IMR-90 (cell line): ENCODE data around the gene AMOTL2. TPM values are rescaled to one million over a fixed set of nuclear protein-coding genes. Genes with fewer than 3 reads are reported as not detected.

Source experiments
- ATAC-seq: fragments of 200-7000 bp; cut with Tn5 transposase; 2 replicates; pipeline ENCODE4 v1.9.1; 2020; ENCODE audit warnings: low read depth, mild to moderate bottlenecking, moderate library complexity
- BruUV-seq: library from RNA; stranded (reverse); fragments of 400-500 nt; replicated peaks from 2 replicates; lab custom pipeline; 2021; lab: Mats Ljungman, UMichigan
- CTCF ChIA-PET: fragments of 300-600 bp; formaldehyde crosslinking; extraction: SDS; loops from one replicate; lab custom pipeline; 2021; ENCODE audit warnings: antibody characterized with exemption; lab: Yijun Ruan, JAX
- POLR2A ChIA-PET: fragments of 300-600 bp; sonication (Branson Sonifier 250); formaldehyde crosslinking; loops from one replicate; lab custom pipeline; 2022; ENCODE audit warnings: antibody characterized with exemption; ENCODE audit not compliant: unreplicated experiment; lab: Charles Lee
- DNase-seq: peaks from one replicate; pipeline ENCODE4 v3.0.0; 2013
- H2AFZ ChIP-seq: replicated peaks from 2 replicates; pipeline ENCODE3; 2013; ENCODE audit warnings: low read length, mild to moderate bottlenecking; ENCODE audit not compliant: poor library complexity
- H2AK5ac ChIP-seq: 2 replicates; pipeline ENCODE4 v1.6.1; 2013; ENCODE audit warnings: low read depth, low read length, inconsistent platforms
- H2AK9ac ChIP-seq: replicated peaks from 2 replicates; pipeline ENCODE3; 2013; ENCODE audit warnings: mild to moderate bottlenecking, low read depth, low read length, moderate library complexity; ENCODE audit not compliant: poor library complexity
- H2BK120ac ChIP-seq: 2 replicates; pipeline ENCODE4 v1.6.1; 2013; ENCODE audit warnings: low read depth, low read length, inconsistent platforms
- H2BK15ac ChIP-seq: 3 replicates; pipeline ENCODE4 v1.6.1; 2013; ENCODE audit warnings: low read depth, low read length, inconsistent platforms
- H2BK20ac ChIP-seq: 2 replicates; pipeline ENCODE4 v1.6.1; 2013; ENCODE audit warnings: low read depth, mild to moderate bottlenecking, inconsistent platforms, low read length, moderate library complexity
- H2BK5ac ChIP-seq: 2 replicates; pipeline ENCODE4 v1.6.1; 2013; ENCODE audit warnings: mild to moderate bottlenecking, low read depth, low read length, inconsistent platforms; ENCODE audit not compliant: poor library complexity, severe bottlenecking
- H3K14ac ChIP-seq: replicated peaks from 2 replicates; pipeline ENCODE4 v1.6.1; 2013; ENCODE audit warnings: low read depth, low read length, inconsistent platforms
- H3K18ac ChIP-seq: 2 replicates; pipeline ENCODE4 v1.6.1; 2013; ENCODE audit warnings: low read depth, low read length, control low read depth
- H3K23ac ChIP-seq: 2 replicates; pipeline ENCODE4 v1.6.1; 2013; ENCODE audit warnings: low read depth, low read length, inconsistent platforms
- H3K27ac ChIP-seq: 2 replicates; pipeline ENCODE4 v1.5.1; 2013; ENCODE audit warnings: mild to moderate bottlenecking, control low read depth, low read length; ENCODE audit not compliant: insufficient read depth
- H3K27me3 ChIP-seq: 2 replicates; pipeline ENCODE4 v1.6.1; 2013; ENCODE audit warnings: low read length; ENCODE audit not compliant: control insufficient read depth, insufficient read depth
- H3K36me3 ChIP-seq: 2 replicates; pipeline ENCODE4 v1.6.1; 2013; ENCODE audit warnings: low read length, mixed read lengths; ENCODE audit not compliant: control insufficient read depth, insufficient read depth
- H3K4ac ChIP-seq: 2 replicates; pipeline ENCODE4 v1.6.1; 2013; ENCODE audit warnings: low read depth, low read length, inconsistent platforms
- H3K4me1 ChIP-seq: 2 replicates; pipeline ENCODE4 v1.6.1; 2013; ENCODE audit warnings: low read length, mixed read lengths; ENCODE audit not compliant: control insufficient read depth, insufficient read depth
- H3K4me2 ChIP-seq: 2 replicates; pipeline ENCODE4 v1.6.1; 2013; ENCODE audit warnings: low read depth, mild to moderate bottlenecking, control low read depth, low read length, moderate library complexity
- H3K4me3 ChIP-seq: 2 replicates; pipeline ENCODE4 v1.5.1; 2013; ENCODE audit warnings: low read depth, mild to moderate bottlenecking, control low read depth, low read length, moderate library complexity; ENCODE audit not compliant: insufficient read depth
- H3K56ac ChIP-seq: 2 replicates; pipeline ENCODE4 v1.6.1; 2013; ENCODE audit warnings: low read length, inconsistent platforms; ENCODE audit not compliant: insufficient read depth; ENCODE audit errors: extremely low read depth
- H3K79me1 ChIP-seq, 2 experiments: 2 replicates each; pipeline ENCODE4 v1.6.1; 2013; ENCODE audit warnings: low read length in 2 of 2, inconsistent platforms in 1 of 2, low read depth in 1 of 2
- H3K9ac ChIP-seq: 2 replicates; pipeline ENCODE4 v1.6.1; 2013; ENCODE audit warnings: low read depth, low read length, control low read depth
- H3K9me1 ChIP-seq: 2 replicates; pipeline ENCODE4 v1.6.1; 2013; ENCODE audit warnings: low read length, inconsistent platforms; ENCODE audit not compliant: insufficient read depth
- H3K9me3 ChIP-seq: 2 replicates; pipeline ENCODE4 v1.6.1; 2013; ENCODE audit warnings: low read length; ENCODE audit not compliant: control insufficient read depth, insufficient read depth
- H4K20me1 ChIP-seq: 2 replicates; pipeline ENCODE4 v1.6.1; 2013; ENCODE audit warnings: low read length, inconsistent platforms; ENCODE audit not compliant: insufficient read depth
- H4K5ac ChIP-seq: 2 replicates; pipeline ENCODE4 v1.6.1; 2013; ENCODE audit warnings: mild to moderate bottlenecking, low read depth, low read length, control low read depth
- H4K8ac ChIP-seq, 2 experiments: 2 replicates each; pipeline ENCODE4 v1.6.1; 2013; ENCODE audit warnings: low read depth in 2 of 2, low read length in 2 of 2, control low read depth in 1 of 2, inconsistent platforms in 1 of 2
- H4K91ac ChIP-seq: 2 replicates; pipeline ENCODE4 v1.6.1; 2013; ENCODE audit warnings: low read depth, low read length, inconsistent platforms; ENCODE audit not compliant: insufficient read depth
- BHLHE40 ChIP-seq: fragments of 150-350 bp; IDR thresholded peaks from 2 replicates; pipeline ENCODE4 v1.6.1; 2016; ENCODE audit warnings: mild to moderate bottlenecking, low read depth, low read length
- CEBPB ChIP-seq: IDR thresholded peaks from 2 replicates; pipeline ENCODE4 v1.6.1; 2012; ENCODE audit warnings: low read depth, low read length, improper control_type of control experiment
- CHD1 ChIP-seq: IDR thresholded peaks from 2 replicates; pipeline ENCODE4 v1.6.1; 2012; ENCODE audit warnings: low read depth, low read length, improper control_type of control experiment
- MAFK ChIP-seq: IDR thresholded peaks from 2 replicates; pipeline ENCODE4 v1.6.1; 2012; ENCODE audit warnings: low read depth, low read length, improper control_type of control experiment
- NFE2L2 ChIP-seq: fragments of 150-350 bp; IDR thresholded peaks from 2 replicates; pipeline ENCODE4 v1.6.1; 2016; ENCODE audit warnings: low read depth, mild to moderate bottlenecking, low read length
- RAD21 ChIP-seq: IDR thresholded peaks from 2 replicates; pipeline ENCODE4 v1.6.1; 2012; ENCODE audit warnings: low read length, improper control_type of control experiment
- USF2 ChIP-seq: fragments of 150-350 bp; IDR thresholded peaks from 2 replicates; pipeline ENCODE4 v1.6.1; 2017; ENCODE audit warnings: mild to moderate bottlenecking, antibody characterized with exemption, low read length, low read depth
- WGBS, 2 experiments: methylation state at CpG; one replicate each; pipeline versions ENCODE4 v1.1.5 to v1.1.7; 2013; ENCODE audit warnings: missing lambda C conversion rate in 2 of 2; ENCODE audit not compliant: insufficient read length in 1 of 2; ENCODE audit errors: extremely low coverage in 2 of 2; 5-methylcytosine and 5-hydroxymethylcytosine counted together
- dilution Hi-C: fragments of 300-500 bp; cut with HindIII; formaldehyde crosslinking; loops from one replicate; pipeline ENCODE4 v1.14.3; 2018; ENCODE audit warnings: low sequenced_read_pairs; ENCODE audit not compliant: unreplicated experiment
- in situ Hi-C: fragments of 300-500 bp; cut with MboI; formaldehyde crosslinking; loops from 3 replicates; pipeline ENCODE4 v1.14.3; 2019; ENCODE audit warnings: low sequenced_read_pairs, inconsistent platforms, mixed read lengths
- intact Hi-C: fragments of 100-400 bp; cut with micrococcal nuclease; formaldehyde crosslinking; loops from 2 replicates; pipeline ENCODE4 v1.10.0; 2022
- polyA plus RNA-seq, 3 experiments: library from polyadenylated mRNA; depleted of rRNA; stranded (reverse); fragments of >200 nt; gene quantifications; 2 replicates each; pipeline ENCODE4 v1.2.3, GENCODE V29; 2012; ENCODE audit warnings: low replicate concordance in 1 of 3
- total RNA-seq: library from RNA; depleted of rRNA; stranded (reverse); fragments of >200 nt; gene quantifications from 2 replicates; pipeline ENCODE4 v1.2.3, GENCODE V29; 2012

The AMOTL2 gene
- total and polyA plus RNA-seq, 2 of the 4 experiments (the other 2 are of a cell fraction): 162 to 176 TPM

- ATAC-seq (no peak), DNase-seq (no peak)
- Histone ChIP-seq H2AK5ac (no peak overlapping the region), H4K20me1 (no peaks in the 10 kb centered on the region), H3K9ac (no peak overlapping the region), H2AFZ (no peak overlapping the region), H3K4me1 (no peaks in the 10 kb centered on the region; the same call in 1 of the 2 replicates), H3K9me1 (no peaks in the 10 kb centered on the region; the same call in 1 of the 2 replicates), H3K9me3 (peaks cover 5% of the 10 kb centered on the region), H3K79me1 (no peaks in the 10 kb centered on the region), H3K36me3 (no peaks in the 10 kb centered on the region), H3K14ac (no peak overlapping the region), H3K18ac (no peak overlapping the region), H2AK9ac (no peak overlapping the region), H2BK5ac (no peak overlapping the region), H4K5ac (no peak overlapping the region), H4K8ac (no peak overlapping the region), H3K4me2 (no peak overlapping the region), H3K23ac (0 out of 2 replicates have a peak overlapping the region, but pooled peaks have one; percentile 56), H2BK20ac (no peak overlapping the region), H3K27me3 (no peaks in the 10 kb centered on the region), H3K4ac (no peak overlapping the region), H2BK15ac (no peak overlapping the region), H2BK120ac (no peak overlapping the region), H3K56ac (no peak overlapping the region), H3K27ac (no peak overlapping the region), H4K91ac (no peak overlapping the region), H3K4me3 (no peak overlapping the region)
- in situ Hi-C loops: no loop called here
- no CpG with 5 or more reads among the region's 4 CpGs for WGBS, 2 experiments
- dilution Hi-C loops: no loop called here
- POLR2A ChIA-PET: no interaction called here
- CTCF ChIA-PET: no interaction called here
- no peak for TF ChIP-seq CEBPB
- TF ChIP-seq USF2: no peak
- TF ChIP-seq BHLHE40: no peak
- no peak for TF ChIP-seq RAD21
- TF ChIP-seq MAFK: no peak
- no peak for TF ChIP-seq CHD1
- TF ChIP-seq NFE2L2: no peak
- intact Hi-C loops: no loop called here
- BruUV-seq: no TSS peak
These were observed 20.1 kb upstream of the AMOTL2 start for GRCh38 chr3:134394380-134394779.
